ELR (cell line): ENCODE data around the gene NPEPL1.
A peak's percentile ranks its signal among the peaks of the same experiment; 100 is the strongest.

Experiments used
- DNase-seq: peaks from one replicate; pipeline ENCODE4 v3.0.0-alpha.2; 2015; ENCODE audit warnings: low read depth

Gene NPEPL1

GRCh38 chr20:58684291-58684690 lies 8.3 kb upstream of the NPEPL1 start:
- DNase-seq: peak; percentile 17

- DNase-seq: no peak
Observed at GRCh38 chr20:58685988-58686387, 6.6 kb upstream of the NPEPL1 start.

GRCh38 chr20:58688414-58688813 lies 4.2 kb upstream of the NPEPL1 start:
- DNase-seq: no peak

DNA sequence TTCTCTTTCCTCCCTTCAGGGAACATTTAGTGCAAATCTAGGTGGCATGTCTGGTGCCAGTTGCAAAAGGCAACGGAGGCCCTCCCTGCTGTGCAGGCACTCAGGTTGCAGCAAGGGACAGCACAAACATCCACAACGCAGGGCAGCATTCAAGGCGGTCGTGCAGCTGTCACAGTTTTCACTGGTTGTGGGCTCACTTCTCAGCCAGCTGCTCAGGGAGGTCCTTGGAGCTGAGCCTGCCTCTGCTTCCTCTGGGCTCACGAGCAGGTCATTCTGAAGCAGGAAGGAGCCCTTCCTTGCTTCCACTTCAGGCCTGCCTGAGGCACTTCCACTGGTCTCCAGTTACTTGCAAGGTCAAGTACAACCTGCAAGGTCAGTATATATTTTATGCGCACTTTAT lies 3.8 kb upstream of the NPEPL1 start:
- DNase-seq: no peak

DNA sequence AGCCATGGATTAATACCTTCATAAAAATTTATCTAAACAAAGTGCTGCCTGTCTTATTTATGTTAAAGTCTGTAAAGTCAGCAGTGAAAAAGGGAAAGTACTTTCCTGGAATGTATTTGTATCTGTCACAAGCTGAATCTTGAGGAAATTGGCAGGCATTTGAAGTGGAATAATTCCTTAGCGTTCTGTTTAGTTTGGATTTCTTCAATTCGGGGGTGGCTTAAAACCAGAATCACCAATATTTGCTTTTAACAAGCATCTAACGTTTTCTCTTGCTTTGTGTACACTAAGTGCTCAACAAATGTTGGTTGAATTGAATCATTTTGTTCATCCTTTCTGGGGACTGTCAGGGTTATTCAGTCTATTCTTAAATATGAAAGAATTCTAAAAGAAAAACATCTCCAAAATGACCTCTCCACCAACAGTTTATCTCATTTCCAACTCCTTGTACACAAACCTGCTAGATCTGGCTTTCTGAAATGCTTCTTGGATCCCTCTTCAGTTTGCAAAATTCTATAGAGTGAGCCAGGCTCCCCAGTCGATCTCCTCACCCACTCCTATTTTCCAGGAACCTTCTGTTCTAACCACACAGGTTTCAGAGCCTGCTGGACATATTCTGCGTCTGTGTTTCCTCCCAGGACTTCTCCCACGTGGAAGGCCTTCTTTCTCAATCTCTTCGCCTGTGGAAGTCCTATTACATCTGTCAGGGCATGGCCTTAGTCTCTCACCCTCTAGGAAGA lies 2.0 kb upstream of the NPEPL1 start:
- DNase-seq: peak; percentile 17

GRCh38 chr20:58691773-58692578 lies 624 bp upstream of the NPEPL1 start:
- DNase-seq: peak; percentile 17

DNA sequence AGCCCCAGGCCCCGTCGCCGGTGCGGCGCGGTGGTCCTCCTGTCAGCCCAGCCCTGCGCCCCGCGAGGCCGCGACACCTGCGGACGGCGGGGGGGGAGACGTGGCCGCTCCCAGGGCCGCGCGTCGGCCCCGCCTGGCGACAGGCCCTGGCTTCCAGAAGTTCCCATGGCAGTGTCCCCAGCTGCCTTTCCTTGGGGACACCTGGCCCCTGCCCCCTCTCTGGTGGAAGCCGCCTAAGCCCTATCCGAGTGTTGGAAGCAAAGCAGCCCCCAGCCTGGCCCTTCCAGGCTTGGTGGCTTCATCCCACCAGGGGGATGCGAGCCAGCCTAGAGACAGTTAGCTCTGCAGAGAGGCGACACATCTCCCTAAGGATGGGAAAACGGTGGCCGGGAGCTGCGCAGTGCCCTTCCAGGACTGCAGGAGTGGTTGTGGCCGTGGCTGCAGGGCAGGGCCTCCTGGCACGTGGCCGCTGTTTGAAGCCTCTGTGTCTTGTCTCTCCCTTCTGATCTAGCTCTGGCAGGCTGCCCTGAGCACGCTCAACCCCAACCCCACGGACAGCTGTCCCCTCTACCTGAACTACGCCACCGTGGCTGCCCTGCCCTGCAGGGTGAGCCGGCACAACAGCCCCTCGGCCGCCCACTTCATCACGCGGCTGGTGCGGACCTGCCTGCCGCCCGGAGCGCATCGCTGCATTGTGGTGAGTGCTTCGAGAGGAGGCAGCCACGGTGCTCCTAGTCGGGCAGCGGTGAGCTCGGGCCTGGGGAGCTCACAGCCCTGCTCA lies 816 bp downstream of the NPEPL1 start:
- DNase-seq: peak; percentile 34

GRCh38 chr20:58694241-58695083 lies 1.9 kb downstream of the NPEPL1 start:
- no peak for DNase-seq

DNA sequence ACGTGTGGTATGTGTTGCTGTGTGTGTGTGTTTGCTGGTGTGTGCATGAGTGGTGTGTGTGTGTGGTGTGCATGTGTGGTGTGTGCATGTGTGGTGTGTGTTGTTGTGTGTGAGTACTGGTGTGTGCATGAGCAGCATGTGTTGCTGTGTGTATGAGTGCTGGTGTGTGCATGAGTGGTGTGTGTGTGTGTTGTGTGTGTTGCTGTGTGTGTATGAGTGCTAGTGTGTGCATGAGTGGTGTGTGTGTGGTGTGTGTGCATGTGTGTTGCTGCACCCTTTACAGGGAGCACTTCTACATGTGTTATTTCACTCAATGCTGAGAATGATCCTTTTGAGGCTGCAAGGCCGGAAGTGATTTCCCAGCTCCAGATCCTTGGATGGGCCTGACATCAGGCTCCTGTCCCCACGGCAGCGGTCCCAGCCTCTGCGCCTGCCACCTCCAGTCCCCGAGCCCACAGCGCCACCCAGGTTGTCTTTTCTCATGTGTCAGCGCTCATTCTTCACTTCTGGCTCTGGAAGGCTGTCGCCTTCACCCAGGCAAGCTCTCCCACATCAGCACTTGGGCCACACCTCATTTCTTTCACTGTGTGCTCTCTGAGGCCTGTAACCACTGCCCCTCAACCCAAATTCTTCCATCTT lies 2.6 kb downstream of the NPEPL1 start:
- DNase-seq: no peak

DNA sequence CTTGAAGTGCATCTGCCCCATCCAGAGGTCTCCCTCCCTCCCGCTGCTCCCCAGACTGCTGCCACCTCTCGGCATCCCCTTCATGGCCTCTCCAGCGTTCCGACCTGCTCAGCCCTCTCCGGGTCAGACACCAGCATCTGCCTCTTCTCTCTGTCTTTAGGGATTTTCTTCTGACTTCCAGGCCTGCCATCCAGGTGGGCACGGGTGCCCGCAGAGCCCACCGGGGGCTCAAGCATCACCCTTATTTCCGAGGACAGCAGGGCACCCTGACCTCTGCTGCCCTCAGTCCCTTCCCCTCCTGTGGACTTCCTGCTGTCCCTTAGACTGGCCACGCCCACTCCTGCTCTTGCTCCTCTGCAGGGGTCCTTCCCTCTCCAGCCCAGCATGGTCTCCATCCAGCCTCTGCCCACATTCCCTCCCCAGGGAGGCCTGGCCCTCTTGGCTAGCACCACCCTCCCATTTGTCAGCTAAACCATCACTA lies 3.3 kb downstream of the NPEPL1 start:
- DNase-seq: no peak

- no peak for DNase-seq
Observed at GRCh38 chr20:58696411-58696961, 3.9 kb downstream of the NPEPL1 start.

GRCh38 chr20:58697201-58697866 lies 4.7 kb downstream of the NPEPL1 start:
- no peak for DNase-seq

DNA sequence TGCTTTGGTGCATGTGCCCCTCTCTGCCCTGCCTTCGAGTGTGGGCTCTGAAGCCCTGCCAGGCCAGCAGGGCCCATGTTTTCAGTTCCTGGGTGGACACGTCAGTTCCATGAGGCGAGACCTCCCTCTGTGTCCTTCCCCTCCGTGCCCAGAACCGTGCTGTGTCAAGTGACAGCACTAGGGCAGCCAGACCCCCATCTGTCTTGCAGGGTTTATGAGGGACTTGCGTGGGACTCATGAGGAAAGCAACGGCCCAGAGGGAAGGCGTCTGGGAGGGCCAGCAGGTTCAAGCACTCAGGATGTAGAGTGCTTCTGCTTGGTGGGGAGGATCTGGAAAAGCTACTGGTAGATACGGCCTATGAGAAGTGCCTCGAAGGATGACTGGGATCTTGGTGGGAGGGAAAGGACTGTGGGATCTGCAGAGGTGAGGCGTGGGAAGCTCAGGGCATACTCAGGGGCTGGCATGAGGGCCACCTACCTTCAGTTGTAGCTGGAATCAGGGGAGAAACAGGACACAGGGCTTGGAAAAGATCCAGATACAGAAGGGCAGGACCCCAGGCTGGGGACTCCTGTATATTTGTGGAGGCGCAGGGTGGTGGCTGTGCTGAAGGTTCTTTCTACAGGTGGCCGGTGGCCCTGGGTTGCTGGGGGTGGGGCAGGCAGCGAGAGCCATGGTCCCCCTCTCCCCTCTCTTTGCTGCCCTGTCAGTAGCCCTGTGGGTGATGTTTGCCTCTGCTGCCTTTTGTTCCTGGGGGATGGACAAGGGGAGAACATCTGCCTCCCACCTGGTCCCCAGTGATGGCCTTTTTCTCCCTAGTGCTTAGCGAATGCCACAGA lies 5.5 kb downstream of the NPEPL1 start:
- no peak for DNase-seq

GRCh38 chr20:58698741-58699622 lies 6.4 kb downstream of the NPEPL1 start:
- DNase-seq: no peak

DNA sequence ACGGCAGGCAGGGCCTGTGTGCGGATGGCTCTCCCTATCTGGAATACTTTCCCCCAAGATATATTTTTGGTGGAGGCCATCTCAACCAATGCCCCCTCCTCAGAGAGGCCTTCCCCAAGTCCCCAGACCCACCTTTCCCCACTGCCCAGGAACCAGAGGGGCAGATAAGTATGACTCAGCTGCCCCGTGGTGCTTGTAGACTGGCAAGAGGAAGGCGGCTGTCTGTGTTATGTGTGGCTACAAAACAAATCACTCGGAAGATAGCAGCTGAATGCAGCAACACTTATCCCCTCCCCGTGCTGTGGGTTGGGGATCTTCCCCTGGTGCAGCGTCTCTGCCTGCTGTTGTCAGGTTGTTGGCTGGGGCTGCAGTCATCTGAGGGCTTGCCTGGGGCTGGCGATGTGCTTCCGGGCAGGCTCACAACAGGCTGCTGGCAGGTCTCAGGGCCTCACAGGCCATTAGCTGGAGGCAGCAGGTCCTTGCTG lies 7.1 kb downstream of the NPEPL1 start:
- no peak for DNase-seq

GRCh38 chr20:58700121-58700821 lies 7.7 kb downstream of the NPEPL1 start:
- no peak for DNase-seq

DNA sequence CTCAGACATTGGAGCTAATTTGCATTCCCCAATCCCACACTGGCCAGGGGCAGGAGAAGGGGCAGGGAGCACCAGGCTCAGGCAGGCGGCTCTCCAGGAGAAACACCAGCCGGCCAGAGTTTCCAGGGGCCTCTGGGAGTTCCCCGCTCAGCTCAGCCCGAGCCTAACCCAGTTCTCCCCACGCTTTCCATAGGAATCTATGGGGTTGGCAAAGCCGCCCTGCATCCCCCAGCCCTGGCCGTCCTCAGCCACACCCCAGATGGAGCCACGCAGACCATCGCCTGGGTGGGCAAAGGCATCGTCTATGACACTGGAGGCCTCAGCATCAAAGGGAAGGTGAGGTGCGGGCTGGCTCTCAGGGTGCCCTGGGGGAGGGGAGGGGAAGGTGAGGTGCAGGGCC lies 8.2 kb downstream of the NPEPL1 start:
- DNase-seq: no peak
